ENCODE measurements around the gene RFX1. TPM values are rescaled to one million over a fixed set of nuclear protein-coding genes. Genes with fewer than 3 reads are reported as not detected.

Gene RFX1
- total RNA-seq, 1 experiment from 2014 or later: 1.1 TPM

Other genes starting within 250 kb of the RFX1 start
- gene MRI1, start 241.8 kb downstream of the RFX1 start, total RNA-seq (2014; rRNA removed; shearing (Covaris generic)): 19.8 and 31.9 TPM in 2 replicates
- 306 and 385 TPM in 2 replicates for gene C19orf53, start 231.9 kb downstream of the RFX1 start, total RNA-seq (2014; rRNA removed; shearing (Covaris generic))
- gene ZSWIM4, start 210.9 kb downstream of the RFX1 start, total RNA-seq (2014; rRNA removed; shearing (Covaris generic)): 1.3 and 5.7 TPM in 2 replicates
- not detected in 2 replicates for gene NANOS3, start 129.2 kb downstream of the RFX1 start, total RNA-seq (2014; rRNA removed; shearing (Covaris generic))
- 2.3 and 5.3 TPM in 2 replicates for gene BRME1, start 100.2 kb downstream of the RFX1 start, total RNA-seq (2014; rRNA removed; shearing (Covaris generic))
- gene CC2D1A, start 100.1 kb downstream of the RFX1 start, total RNA-seq (2014; rRNA removed; shearing (Covaris generic)): 13.5 and 14.9 TPM in 2 replicates
- 2.9 and 4.9 TPM in 2 replicates for gene PODNL1, start 67.9 kb downstream of the RFX1 start, total RNA-seq (2014; rRNA removed; shearing (Covaris generic))
- 13.8 and 14.2 TPM in 2 replicates for gene DCAF15, start 53.8 kb downstream of the RFX1 start, total RNA-seq (2014; rRNA removed; shearing (Covaris generic))
- gene RLN3, start 21.8 kb upstream of the RFX1 start, total RNA-seq (2014; rRNA removed; shearing (Covaris generic)): not detected in 2 replicates
- gene IL27RA, start 25.4 kb upstream of the RFX1 start, total RNA-seq (2014; rRNA removed; shearing (Covaris generic)): 13.9 and 15.0 TPM in 2 replicates
- gene PALM3, start 55.8 kb upstream of the RFX1 start, total RNA-seq (2014; rRNA removed; shearing (Covaris generic)): 1.4 and 2.0 TPM in 2 replicates
- gene MISP3, start 66.5 kb upstream of the RFX1 start, total RNA-seq (2014; rRNA removed; shearing (Covaris generic)): 0.35 and 3.3 TPM in 2 replicates
- not detected in 2 replicates for gene C19orf67, start 79.5 kb upstream of the RFX1 start, total RNA-seq (2014; rRNA removed; shearing (Covaris generic))
- gene SAMD1, start 84.4 kb upstream of the RFX1 start, total RNA-seq (2014; rRNA removed; shearing (Covaris generic)): 20.0 and 21.8 TPM in 2 replicates
- 36.9 and 48.1 TPM in 2 replicates for gene PRKACA, start 111.4 kb upstream of the RFX1 start, total RNA-seq (2014; rRNA removed; shearing (Covaris generic))
- 77.7 and 77.8 TPM in 2 replicates for gene ASF1B, start 130.3 kb upstream of the RFX1 start, total RNA-seq (2014; rRNA removed; shearing (Covaris generic))
- 5.2 and 10.9 TPM in 2 replicates for gene ADGRL1, start 199.8 kb upstream of the RFX1 start, total RNA-seq (2014; rRNA removed; shearing (Covaris generic))

Data from H4 (cell line).